ENCODE data around the gene PTPRM. TPM values are rescaled to one million over a fixed set of nuclear protein-coding genes. Genes with fewer than 3 reads are reported as not detected.

PTPRM gene
- total and polyA plus RNA-seq, 2 donors (not counting 3 experiments of a cell fraction or from before 2014, with no cell fraction given): 37.4 to 43.7 TPM

DNA sequence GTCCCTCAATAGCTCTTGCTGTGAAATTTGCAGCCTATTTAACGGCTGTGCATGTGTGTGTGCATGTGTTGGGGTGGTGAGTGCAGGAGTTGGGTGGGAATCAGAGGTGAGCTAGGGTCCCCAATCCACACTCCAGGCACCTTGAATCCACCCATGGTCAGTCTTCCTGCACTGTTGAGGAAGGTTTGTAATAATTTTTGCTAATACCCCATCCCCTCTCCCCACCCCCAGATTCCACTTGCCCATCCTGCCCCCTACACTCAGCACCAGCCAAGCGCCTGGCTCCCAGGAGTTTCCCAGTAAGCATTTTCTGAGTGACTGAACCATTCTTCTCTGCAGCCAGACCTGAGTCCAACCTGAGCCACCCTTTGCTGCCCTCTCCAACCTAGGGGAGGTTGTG lies 833.7 kb downstream of the PTPRM start:
- Histone ChIP-seq H3K4me1 (ENCODE audit: control insufficient read depth, extremely low read depth, insufficient read depth, low read length) (no peaks in the 10 kb centered on the region), H3K9ac (replicated peaks; ENCODE audit: extremely low read depth, insufficient read depth, low read length) (no peak overlapping the region), H3K4me2 (ENCODE audit: insufficient read depth, low read length) (no peak overlapping the region), H3K4me3 (replicated peaks in 1 of 3; ENCODE audit: insufficient read depth in 1 of 3, low read depth in 1 of 3, low read length in 3 of 3) (no peak overlapping the region), H3K27me3 (ENCODE audit: control insufficient read depth in 2 of 2, insufficient read depth in 2 of 2, low read length in 2 of 2) (no peaks in the 10 kb centered on the region), H3K79me2 (ENCODE audit: control insufficient read depth, insufficient read depth, low read length) (no peaks in the 10 kb centered on the region), H4K20me1 (replicated peaks; ENCODE audit: control insufficient read depth, extremely low read depth, insufficient read depth, low read length) (no peaks in the 10 kb centered on the region), H3K36me3 (ENCODE audit: control insufficient read depth in 2 of 2, extremely low read depth in 1 of 2, insufficient read depth in 2 of 2, low read length in 2 of 2) (no peaks in the 10 kb centered on the region), H3K27ac (ENCODE audit: insufficient read depth, low read depth, low read length) (no peak overlapping the region), H2AFZ (ENCODE audit: low read depth, low read length) (no peak overlapping the region), H3K9me3 (replicated peaks; ENCODE audit: control insufficient read depth, insufficient read depth, low read length) (no peaks in the 10 kb centered on the region), H3K9me1 (replicated peaks; ENCODE audit: control insufficient read depth, extremely low read depth, insufficient read depth, low read length) (no peaks in the 10 kb centered on the region)
- intact Hi-C loops (cut with micrococcal nuclease): no loop called here
- ChIA-PET POLR2A (no interaction called here), CTCF (interaction anchor here (2.3 kb wide), 1 partner anchor 10 kb away, joined by 6 read pairs; no protein-coding TSS in a partner anchor)
- dilution Hi-C loops (cut with MboI; ENCODE audit: extremely low pct_ligation_motif_present, low sequenced_read_pairs): no loop called here
- FAIRE-seq: no peak
- no TSS peak for BruUV-seq (replicated peaks)
- DNase-seq (ENCODE audit: low read depth, low spot score): no peak
- TF ChIP-seq CTCF (IDR thresholded peaks at IDR 0.05; ENCODE audit: extremely low read depth in 1 of 2, insufficient read depth in 1 of 2, low read depth in 1 of 2, low read length in 2 of 2): no peak

DNA sequence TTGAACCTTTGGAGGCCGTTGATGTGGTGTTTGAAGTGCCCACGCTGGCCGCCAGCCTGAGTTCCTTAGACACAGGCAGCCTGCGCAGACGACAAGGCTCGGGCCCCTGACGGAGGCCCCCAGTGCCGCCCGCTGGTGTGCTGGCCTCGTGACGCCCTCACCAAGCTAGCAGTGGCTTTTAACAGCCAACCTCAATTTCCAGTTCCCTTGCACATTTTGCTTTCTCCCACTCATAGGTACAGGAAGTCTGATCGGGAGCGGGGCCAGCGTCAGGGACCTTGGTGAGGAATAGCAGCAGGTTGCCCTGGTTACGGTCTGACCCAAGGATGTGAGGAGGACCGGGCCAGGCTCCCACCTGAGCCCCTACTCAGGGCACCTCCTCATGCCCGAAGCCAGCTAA lies 834.5 kb downstream of the PTPRM start:
- TF ChIP-seq, protein P1, sequence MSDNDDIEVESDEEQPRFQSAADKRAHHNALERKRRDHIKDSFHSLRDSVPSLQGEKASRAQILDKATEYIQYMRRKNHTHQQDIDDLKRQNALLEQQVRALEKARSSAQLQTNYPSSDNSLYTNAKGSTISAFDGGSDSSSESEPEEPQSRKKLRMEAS (IDR thresholded peaks at IDR 0.05; ENCODE audit: insufficient read depth, insufficient read length): no peak
- TF ChIP-seq FOS (IDR thresholded peaks at IDR 0.05; ENCODE audit: borderline replicate concordance, insufficient read depth, low read length) (no peak), GATA2 (IDR thresholded peaks at IDR 0.05; ENCODE audit: insufficient read depth, insufficient read length, low read depth, low read length) (no peak), EZH2 (IDR thresholded peaks at IDR 0.05; ENCODE audit: borderline replicate concordance, low read depth, low read length, severe bottlenecking) (no peak), JUN (IDR thresholded peaks at IDR 0.05; ENCODE audit: borderline replicate concordance, insufficient read depth, insufficient read length, low read depth) (no peak), POLR2A (IDR thresholded peaks at IDR 0.05; ENCODE audit: low read depth, low read length) (no peak), MYC (IDR thresholded peaks at IDR 0.05; ENCODE audit: low read depth, low read length) (no peak), CTCF (IDR thresholded peaks at IDR 0.05; ENCODE audit: extremely low read depth in 1 of 2, insufficient read depth in 1 of 2, low read depth in 1 of 2, low read length in 2 of 2) (no peak), POLR2AphosphoS5 (IDR thresholded peaks at IDR 0.05; ENCODE audit: insufficient read depth, low read depth, low read length) (no peak)
- Histone ChIP-seq H3K9ac (replicated peaks; ENCODE audit: extremely low read depth, insufficient read depth, low read length) (no peak overlapping the region), H3K4me3 (replicated peaks in 1 of 3; ENCODE audit: insufficient read depth in 1 of 3, low read depth in 1 of 3, low read length in 3 of 3) (no peak overlapping the region), H3K27ac (ENCODE audit: insufficient read depth, low read depth, low read length) (no peak overlapping the region), H3K4me1 (ENCODE audit: control insufficient read depth, extremely low read depth, insufficient read depth, low read length) (no peaks in the 10 kb centered on the region), H3K79me2 (ENCODE audit: control insufficient read depth, insufficient read depth, low read length) (no peaks in the 10 kb centered on the region), H3K4me2 (ENCODE audit: insufficient read depth, low read length) (no peak overlapping the region), H4K20me1 (replicated peaks; ENCODE audit: control insufficient read depth, extremely low read depth, insufficient read depth, low read length) (no peaks in the 10 kb centered on the region), H3K36me3 (ENCODE audit: control insufficient read depth in 2 of 2, extremely low read depth in 1 of 2, insufficient read depth in 2 of 2, low read length in 2 of 2) (no peaks in the 10 kb centered on the region), H3K9me1 (replicated peaks; ENCODE audit: control insufficient read depth, extremely low read depth, insufficient read depth, low read length) (no peaks in the 10 kb centered on the region), H3K9me3 (replicated peaks; ENCODE audit: control insufficient read depth, insufficient read depth, low read length) (no peaks in the 10 kb centered on the region), H2AFZ (ENCODE audit: low read depth, low read length) (no peak overlapping the region), H3K27me3 (ENCODE audit: control insufficient read depth in 2 of 2, insufficient read depth in 2 of 2, low read length in 2 of 2) (no peaks in the 10 kb centered on the region)
- dilution Hi-C loops (cut with MboI; ENCODE audit: extremely low pct_ligation_motif_present, low sequenced_read_pairs): no loop called here
- CTCF ChIA-PET: no interaction called here
- POLR2A ChIA-PET: no interaction called here
- BruUV-seq (replicated peaks): no TSS peak
- FAIRE-seq: no peak
- DNase-seq (ENCODE audit: low read depth, low spot score): no peak
- intact Hi-C loops (cut with micrococcal nuclease): no loop called here

All from endothelial cell of umbilical vein (primary cell).